Subcutaneous abdominal adipose tissue (tissue), 5 donors: ENCODE results near the gene FAM168B.

ENCODE experiments used
- H3K27ac ChIP-seq: one replicate; pipeline ENCODE4 v1.7.0; 2013; ENCODE audit warnings: low read depth, mild to moderate bottlenecking, inconsistent platforms, low read length, moderate library complexity
- H3K27me3 ChIP-seq, 5 donors: one replicate each; pipeline ENCODE4 v1.7.0; 2013; ENCODE audit warnings: low read length in 5 of 5, inconsistent platforms in 1 of 5; ENCODE audit not compliant: control insufficient read depth in 5 of 5, insufficient read depth in 4 of 5
- H3K36me3 ChIP-seq, 5 donors: one replicate each; pipeline ENCODE4 v1.7.0; 2013; ENCODE audit warnings: low read length in 5 of 5; ENCODE audit not compliant: control insufficient read depth in 5 of 5, insufficient read depth in 5 of 5
- H3K4me1 ChIP-seq, 5 donors: one replicate each; pipeline ENCODE4 v1.7.0; 2013; ENCODE audit warnings: low read length in 5 of 5, mild to moderate bottlenecking in 3 of 5, moderate library complexity in 1 of 5; ENCODE audit not compliant: control insufficient read depth in 5 of 5, insufficient read depth in 5 of 5
- H3K4me3 ChIP-seq, 5 donors: one replicate each; pipeline ENCODE4 v1.7.0; 2013; ENCODE audit warnings: low read length in 5 of 5, low read depth in 1 of 5
- H3K9ac ChIP-seq, 5 donors: one replicate each; pipeline ENCODE4 v1.7.0; 2013; ENCODE audit warnings: low read length in 5 of 5, mild to moderate bottlenecking in 4 of 5, moderate library complexity in 3 of 5
- H3K9me3 ChIP-seq, 5 donors: one replicate each; pipeline ENCODE4 v1.7.0; 2013; ENCODE audit warnings: low read length in 5 of 5; ENCODE audit not compliant: control insufficient read depth in 5 of 5
- donor health status: healthy.
- donor health status: healthy.
- donor health status: healthy.
- donor health status: healthy.
- donor health status: healthy.

The FAM168B gene

GRCh38 chr2:131093006-131093695 is at the start of gene FAM168B:
TSS of gene FAM168B (minus strand) at chr2:131093460. CDS start at chr2:131082646, 10,814 bp downstream.
- H3K4me3 ChIP-seq = peak within 1 kb of the TSS; percentile 80 to 85 (median 85)
- H3K27ac ChIP-seq = peak within 1 kb of the TSS; percentile 88
- peaks cover 4 to 9% (median 5%) of the 10 kb centered on the region in 5 donors for H3K36me3 ChIP-seq
- H3K4me1 ChIP-seq = peaks cover 0 to 21% (median 15%) of the 10 kb centered on the region in 5 donors
- H3K27me3 ChIP-seq = no peaks in the 10 kb centered on the region
- peak within 1 kb of the TSS; percentile 82 to 92 (median 88) for H3K9ac ChIP-seq
- H3K9me3 ChIP-seq = no peaks in the 10 kb centered on the region

GRCh38 chr2:131142849-131143248 is 49.6 kb upstream of the FAM168B start:
- Histone ChIP-seq H3K36me3 (peaks cover 11 to 78% (median 61%) of the 10 kb centered on the region in 5 donors), H3K9ac (no peak overlapping the region), H3K9me3 (no peaks in the 10 kb centered on the region), H3K4me3 (no peak overlapping the region), H3K4me1 (no peaks in the 10 kb centered on the region), H3K27ac (no peak overlapping the region), H3K27me3 (no peaks in the 10 kb centered on the region)

DNA sequence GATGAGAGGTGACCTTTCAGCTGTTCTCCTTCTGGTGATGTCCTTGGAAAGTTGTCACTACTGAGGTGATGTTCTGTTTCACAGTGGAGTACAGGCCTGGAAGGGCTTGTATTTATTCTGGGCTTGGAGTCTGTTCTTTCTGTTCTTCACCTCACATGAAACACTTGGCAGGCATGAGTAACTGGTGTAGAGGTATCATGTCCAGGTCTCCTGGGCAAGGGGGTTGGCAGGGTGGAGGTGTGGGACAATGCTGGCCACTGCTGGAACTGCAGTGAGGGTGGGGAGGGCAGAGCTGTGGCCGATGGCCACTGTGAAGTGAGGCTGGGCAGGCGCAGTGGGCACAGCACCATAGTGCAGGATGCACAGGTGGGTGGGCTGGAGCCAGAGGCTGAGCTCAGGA is 47.3 kb upstream of the FAM168B start:
- Histone ChIP-seq H3K4me1 (peaks cover 0 to 5% (median 0%) of the 10 kb centered on the region in 5 donors), H3K27ac (no peak overlapping the region), H3K9ac (no peak overlapping the region), H3K27me3 (no peaks in the 10 kb centered on the region), H3K9me3 (no peaks in the 10 kb centered on the region), H3K4me3 (no peak overlapping the region), H3K36me3 (peaks cover 8 to 63% (median 49%) of the 10 kb centered on the region in 5 donors)

DNA sequence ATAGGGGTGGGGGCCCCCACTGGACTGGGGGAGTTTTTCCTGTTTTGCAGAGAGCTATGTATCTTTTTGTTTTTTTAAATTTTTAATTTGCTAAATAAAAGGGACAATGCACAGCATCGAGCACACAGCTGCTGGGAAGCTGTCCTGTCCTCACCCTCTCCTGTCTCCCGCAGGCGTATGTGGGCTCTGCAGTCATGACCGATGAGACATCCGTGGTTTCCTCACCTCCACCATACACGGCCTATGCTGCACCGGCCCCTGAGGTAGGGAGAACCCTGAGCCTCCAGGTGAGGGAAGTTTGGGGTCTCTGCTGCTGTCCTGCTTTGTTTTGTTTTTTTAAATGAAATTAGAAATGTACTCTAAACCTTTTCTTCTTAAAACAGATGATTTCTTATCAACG is 39.5 kb upstream of the FAM168B start:
- no peak overlapping the region for H3K27ac ChIP-seq
- no peaks in the 10 kb centered on the region for H3K9me3 ChIP-seq
- peaks cover 23 to 57% (median 41%) of the 10 kb centered on the region in 5 donors for H3K36me3 ChIP-seq
- no peak overlapping the region for H3K4me3 ChIP-seq
- H3K4me1 ChIP-seq = peaks cover 0 to 5% (median 0%) of the 10 kb centered on the region in 5 donors
- no peak overlapping the region for H3K9ac ChIP-seq
- H3K27me3 ChIP-seq = no peaks in the 10 kb centered on the region

GRCh38 chr2:131130298-131130596 is 37.0 kb upstream of the FAM168B start:
- Histone ChIP-seq H3K4me3 (no peak overlapping the region), H3K36me3 (peaks cover 27 to 75% (median 62%) of the 10 kb centered on the region in 5 donors), H3K4me1 (peaks cover 0 to 17% (median 5%) of the 10 kb centered on the region in 5 donors), H3K27me3 (no peaks in the 10 kb centered on the region), H3K9ac (no peak overlapping the region), H3K9me3 (no peaks in the 10 kb centered on the region), H3K27ac (no peak overlapping the region)

DNA sequence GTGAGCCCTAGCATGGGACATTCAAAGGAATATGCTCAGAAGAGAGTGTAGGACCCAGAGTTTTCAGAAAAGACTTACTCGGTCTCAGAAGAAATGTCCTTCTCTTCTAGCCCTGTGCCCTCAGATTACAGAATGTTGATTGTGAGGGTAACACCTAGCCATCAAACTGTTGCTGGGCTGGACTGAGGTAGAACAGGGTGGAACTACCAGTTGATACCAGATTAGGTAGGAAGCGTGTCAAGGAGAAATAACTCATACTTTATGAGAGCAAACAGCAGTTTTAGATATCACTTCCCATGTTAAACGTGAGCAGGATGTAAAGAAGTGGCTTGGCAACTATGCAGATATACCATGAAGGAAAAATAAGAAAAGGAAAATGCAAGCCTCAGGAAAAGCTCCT is 34.7 kb upstream of the FAM168B start:
- H3K9me3 ChIP-seq = no peaks in the 10 kb centered on the region
- H3K4me3 ChIP-seq = no peak overlapping the region
- H3K36me3 ChIP-seq = peaks cover 20 to 75% (median 61%) of the 10 kb centered on the region in 5 donors
- H3K9ac ChIP-seq = no peak overlapping the region
- H3K27ac ChIP-seq = no peak overlapping the region
- H3K4me1 ChIP-seq = peaks cover 0 to 17% (median 5%) of the 10 kb centered on the region in 5 donors
- H3K27me3 ChIP-seq = no peaks in the 10 kb centered on the region

DNA sequence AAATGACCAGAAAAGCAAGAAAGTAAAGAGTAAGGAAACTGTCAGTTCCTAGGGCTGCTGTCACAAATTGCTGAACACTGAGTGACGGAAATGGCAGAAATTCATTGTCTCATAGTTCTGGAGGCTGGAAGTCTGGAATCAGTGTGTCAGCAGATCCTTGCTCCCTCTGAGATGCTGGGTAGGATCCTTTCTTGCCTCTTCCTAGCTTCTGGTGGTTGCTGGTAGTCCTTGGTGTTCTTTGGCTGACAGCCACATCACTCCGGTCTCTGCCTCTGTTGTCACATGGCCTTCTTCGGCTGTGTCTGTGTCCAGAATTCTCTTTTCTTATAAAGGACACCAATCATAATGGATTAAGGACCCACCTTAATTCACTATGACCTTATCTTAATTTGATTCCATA is 33.8 kb upstream of the FAM168B start:
- H3K27me3 ChIP-seq = no peaks in the 10 kb centered on the region
- H3K36me3 ChIP-seq = peaks cover 25 to 75% (median 63%) of the 10 kb centered on the region in 5 donors
- no peak overlapping the region for H3K9ac ChIP-seq
- H3K9me3 ChIP-seq = no peaks in the 10 kb centered on the region
- no peak overlapping the region for H3K27ac ChIP-seq
- H3K4me3 ChIP-seq = no peak overlapping the region
- peaks cover 0 to 17% (median 5%) of the 10 kb centered on the region in 5 donors for H3K4me1 ChIP-seq

GRCh38 chr2:131126436-131126835 is 33.2 kb upstream of the FAM168B start:
- Histone ChIP-seq H3K9me3 (no peaks in the 10 kb centered on the region), H3K9ac (no peak overlapping the region), H3K27ac (no peak overlapping the region), H3K4me1 (peaks cover 0 to 15% (median 5%) of the 10 kb centered on the region in 5 donors), H3K27me3 (no peaks in the 10 kb centered on the region), H3K36me3 (peaks cover 26 to 74% (median 60%) of the 10 kb centered on the region in 5 donors), H3K4me3 (no peak overlapping the region)

DNA sequence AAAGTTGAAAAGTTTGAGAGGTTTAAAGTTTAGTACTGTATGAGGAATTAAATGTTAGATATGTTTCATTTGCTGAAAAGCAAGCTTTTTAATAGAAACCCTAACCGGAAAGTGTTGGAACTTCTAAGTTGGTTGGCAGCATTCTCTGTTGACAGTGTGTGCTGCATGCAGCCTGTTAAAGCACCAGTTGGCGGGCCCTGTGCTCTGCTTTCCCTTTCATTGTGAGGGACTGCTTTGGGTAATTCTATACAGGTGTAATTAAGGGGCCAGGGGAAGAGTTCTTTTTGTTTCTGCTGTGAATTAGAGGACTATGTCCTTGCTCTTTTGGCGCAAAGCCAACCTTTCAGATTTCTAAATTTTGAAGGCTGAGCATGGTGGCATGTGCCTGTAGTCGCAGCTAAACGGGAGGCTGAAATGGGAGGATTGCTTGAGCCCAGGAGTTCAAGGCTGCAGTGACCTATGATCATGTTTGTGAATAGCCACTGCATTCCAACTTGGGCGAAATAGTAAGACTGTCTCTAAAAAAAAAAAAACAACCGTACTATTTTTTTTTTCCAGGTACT is 32.0 kb upstream of the FAM168B start:
- H3K9me3 ChIP-seq = no peaks in the 10 kb centered on the region
- no peak overlapping the region for H3K4me3 ChIP-seq
- H3K27ac ChIP-seq = no peak overlapping the region
- peaks cover 0 to 15% (median 5%) of the 10 kb centered on the region in 5 donors for H3K4me1 ChIP-seq
- H3K9ac ChIP-seq = no peak overlapping the region
- no peaks in the 10 kb centered on the region for H3K27me3 ChIP-seq
- peaks cover 22 to 66% (median 50%) of the 10 kb centered on the region in 5 donors for H3K36me3 ChIP-seq

- H3K27me3 ChIP-seq = no peaks in the 10 kb centered on the region
- no peak overlapping the region for H3K27ac ChIP-seq
- H3K4me1 ChIP-seq = peaks cover 0 to 15% (median 5%) of the 10 kb centered on the region in 5 donors
- H3K9me3 ChIP-seq = no peaks in the 10 kb centered on the region
- H3K36me3 ChIP-seq = peaks cover 16 to 47% (median 35%) of the 10 kb centered on the region in 5 donors
- H3K4me3 ChIP-seq = no peak overlapping the region
- no peak overlapping the region for H3K9ac ChIP-seq
Measured at GRCh38 chr2:131123192-131123591, 29.9 kb upstream of the FAM168B start.
